Activated CD4-positive, alpha-beta T cell treated with anti-CD3 and anti-CD28 coated beads for 24 hours (primary cell): ENCODE data around the gene ELL.
A peak's percentile ranks its signal among the peaks of the same experiment; 100 is the strongest.
"Not testable (repeated sequence)": the region's sequence is repeated elsewhere in the genome, so short reads cannot be mapped to it uniquely, and the experiment has no call there.

ENCODE experiments used
- DNase-seq, 2 donors: peaks; one replicate each; pipeline ENCODE4 v3.0.0-alpha.2; 2020; ENCODE audit warnings: low read depth in 2 of 2

Gene ELL

DNA sequence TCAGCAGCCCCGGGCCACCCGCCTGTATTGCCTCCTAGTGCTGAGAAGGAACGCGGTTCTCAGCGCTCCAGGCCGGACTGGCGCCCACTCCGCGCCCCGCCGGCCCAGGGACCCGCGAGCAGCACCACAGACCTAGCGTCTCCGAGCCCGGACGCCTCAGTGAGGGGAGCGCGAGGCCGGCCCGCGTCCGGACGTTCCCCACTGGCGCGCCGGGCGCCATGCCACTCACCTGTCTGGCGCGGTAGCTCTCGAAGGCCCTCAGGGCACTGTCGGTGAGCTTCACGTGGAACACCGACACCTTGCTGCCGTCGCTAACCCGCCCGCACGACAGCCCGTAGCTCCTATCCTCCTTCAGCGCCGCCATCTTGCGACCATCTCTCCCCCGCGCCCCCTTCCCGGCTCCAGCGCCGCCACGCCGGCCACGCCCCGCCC, at the start of gene ELL:
Gene ELL, minus strand, starts transcription at position 379 of the 432 bp plus-strand sequence. Its CDS starts 15 bp downstream, at position 364.
- DNase-seq: no peak

DNA sequence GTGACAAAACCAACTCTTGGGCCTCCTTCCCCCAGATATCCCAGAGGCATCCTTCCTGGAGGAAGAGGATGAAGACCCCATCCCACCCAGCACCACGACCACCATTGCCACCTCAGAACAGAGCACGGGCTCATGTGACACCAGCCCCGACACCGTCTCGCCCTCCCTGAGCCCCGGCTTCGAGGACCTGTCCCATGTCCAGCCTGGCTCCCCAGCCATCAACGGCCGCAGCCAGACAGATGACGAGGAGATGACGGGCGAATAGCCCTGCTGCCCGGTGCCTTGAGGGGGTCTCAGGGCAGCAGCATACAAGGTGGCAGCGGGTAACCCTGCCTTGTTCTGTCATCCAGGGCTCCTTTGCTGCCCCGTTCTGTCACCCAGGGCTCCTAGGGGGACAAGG, 46.5 kb upstream of the ELL start:
- DNase-seq: no peak

GRCh38 chr19:18566953-18567352, 45.1 kb upstream of the ELL start:
- no peak for DNase-seq

DNA sequence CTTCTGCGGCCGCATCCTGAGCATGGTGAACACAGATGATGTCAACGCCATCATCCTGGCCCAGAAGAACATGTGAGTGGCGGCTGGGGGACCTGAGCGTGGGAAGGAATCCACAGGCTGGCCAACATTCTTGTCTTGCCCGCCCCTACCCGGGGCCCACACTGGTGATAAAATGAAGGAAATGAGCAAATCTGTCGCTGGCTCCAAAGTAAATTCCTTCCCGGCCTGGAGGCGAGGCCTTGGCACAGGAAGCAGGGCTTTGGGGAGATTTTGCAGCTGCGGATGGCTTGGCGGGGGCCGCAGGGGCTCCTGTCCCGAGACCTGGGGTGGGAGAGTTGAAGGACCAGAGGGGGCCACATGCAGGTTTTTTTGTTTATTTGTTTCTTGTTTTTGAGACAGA, 40.2 kb upstream of the ELL start:
- DNase-seq: no peak

DNA sequence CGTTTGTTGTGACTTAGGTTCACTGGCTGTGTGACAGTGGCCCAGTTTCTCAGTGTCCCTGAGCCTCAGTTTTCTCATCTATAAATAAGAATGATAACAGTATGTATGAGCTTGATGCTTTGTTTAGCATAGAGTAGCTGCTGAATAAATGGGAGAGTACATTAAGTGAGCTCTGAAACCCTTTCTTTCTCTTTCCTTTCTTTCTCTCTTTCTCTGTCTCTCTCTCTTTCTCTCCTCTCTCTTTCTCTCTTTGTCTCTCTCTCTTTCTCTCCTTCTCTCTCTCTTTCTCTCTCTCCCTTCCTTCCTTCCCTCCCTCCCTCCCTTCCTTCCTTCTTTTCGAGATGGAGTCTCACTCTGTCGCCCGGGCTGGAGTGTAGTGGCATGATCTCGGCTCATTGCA, 37.8 kb upstream of the ELL start:
- DNase-seq: no peak

- DNase-seq: no peak
These were observed 36.7 kb upstream of the ELL start for GRCh38 chr19:18558604-18559003.

DNA sequence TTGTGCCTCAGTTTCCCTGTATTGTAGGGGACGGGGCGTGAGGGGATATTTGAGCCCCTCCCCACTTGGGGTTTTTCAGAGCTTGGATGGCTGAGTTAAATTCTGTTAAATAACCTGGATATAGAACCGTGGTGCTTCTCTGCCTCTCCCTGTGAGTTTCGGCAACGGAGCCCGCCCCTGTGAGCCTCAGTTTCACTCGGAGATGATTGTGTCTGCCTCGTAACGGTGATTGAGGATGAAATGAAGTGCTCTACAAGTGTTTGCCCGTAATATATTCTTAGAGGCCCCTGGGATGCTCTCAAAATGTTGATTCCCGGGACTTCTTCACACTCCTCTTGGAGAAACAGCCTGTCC, 36.3 kb upstream of the ELL start:
- DNase-seq: no peak

DNA sequence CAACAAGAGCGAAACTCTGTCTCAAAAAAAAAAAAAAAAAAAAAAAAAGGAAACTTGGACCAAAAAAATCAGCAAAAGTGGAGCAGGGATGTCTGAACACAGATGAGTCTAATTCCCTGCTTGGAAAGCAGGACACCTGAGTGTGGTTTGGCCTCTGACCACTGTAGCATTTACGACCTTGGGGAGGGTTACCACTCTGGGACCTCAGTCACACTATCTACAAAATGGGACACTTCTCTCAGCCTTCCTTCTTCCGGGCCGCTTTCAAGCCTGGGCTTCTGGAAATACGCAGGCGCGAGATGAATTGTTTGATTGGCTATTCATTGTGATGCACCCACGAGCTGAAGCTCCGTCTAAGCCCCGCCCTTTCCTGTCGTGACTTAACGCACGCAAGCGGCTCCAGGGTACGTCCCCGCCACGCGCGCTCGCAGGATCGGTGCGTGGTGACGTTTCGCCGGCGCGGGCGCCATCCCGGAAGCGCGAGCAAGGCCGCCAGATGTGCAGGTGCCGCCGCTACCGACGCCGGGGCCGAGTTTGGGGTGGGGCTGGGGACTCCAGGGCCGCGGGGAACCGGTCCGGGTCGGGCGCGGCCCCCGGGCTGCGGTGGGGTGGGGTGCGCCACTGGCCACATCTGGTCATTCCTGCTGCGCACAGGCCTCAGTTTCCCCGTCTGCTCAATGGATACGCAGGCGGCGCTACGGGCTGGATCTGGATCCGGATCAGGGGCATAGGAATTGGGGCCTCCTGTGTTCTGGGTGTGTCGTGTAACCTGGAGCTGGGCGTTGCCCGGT, 35.7 kb upstream of the ELL start, which contains the start of gene KXD1:
Gene KXD1, plus strand, starts transcription at position 460 of the 791 bp plus-strand sequence. CDS start 4,187 bp downstream, outside the sequence.
- DNase-seq: peak; percentile 95 to 99

DNA sequence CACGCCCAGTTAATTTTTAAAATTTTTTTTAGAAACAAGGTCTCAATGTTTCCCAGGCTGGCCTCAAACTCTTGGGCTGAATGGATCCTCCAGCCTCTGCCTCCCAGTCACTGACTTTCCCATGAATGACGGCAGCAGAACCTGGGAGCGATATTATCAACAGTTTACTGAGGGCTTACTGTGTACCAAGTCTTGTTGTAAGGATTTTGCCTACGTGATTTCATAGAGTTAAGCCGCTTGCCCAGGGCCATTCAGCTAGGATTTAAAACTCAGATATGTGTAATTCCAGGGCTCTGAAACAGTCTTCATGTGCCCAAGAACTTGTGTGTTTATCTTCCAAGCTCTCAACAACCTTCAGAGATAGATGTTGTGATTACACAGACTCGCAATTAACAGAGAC, 29.8 kb upstream of the ELL start:
- no peak for DNase-seq

DNA sequence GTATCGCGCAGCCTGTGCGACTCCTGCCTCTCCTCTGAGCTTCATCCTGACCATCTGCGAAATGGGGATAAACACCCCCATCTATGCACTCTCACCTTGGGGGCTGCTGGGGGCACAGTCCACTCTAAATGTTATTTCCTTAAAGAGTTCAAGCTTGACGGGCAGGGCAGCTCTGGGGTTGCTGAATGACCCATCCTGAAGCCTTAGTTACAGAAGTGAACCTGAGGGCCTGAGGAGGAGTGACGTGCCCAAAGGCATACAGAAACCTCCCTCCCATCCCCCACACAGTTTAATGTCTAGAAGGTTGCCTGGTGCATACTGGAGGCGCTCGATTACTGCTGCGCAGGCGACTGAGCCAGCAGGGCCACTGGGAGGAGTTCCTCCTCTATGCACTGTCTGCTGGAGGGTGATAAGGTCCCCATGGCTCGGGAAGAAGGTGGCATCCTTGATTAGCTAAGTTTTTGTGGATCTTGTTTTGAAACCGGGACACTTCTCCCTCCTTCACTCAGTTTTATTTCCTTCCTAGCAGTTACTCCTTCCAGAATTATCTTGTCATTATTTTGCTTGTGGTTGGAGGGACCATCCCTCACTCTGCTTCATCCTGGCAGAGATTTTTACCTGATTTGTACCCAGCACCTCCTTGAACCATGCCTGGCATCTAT, 22.1 kb upstream of the ELL start:
- peak; percentile 53 to 78 for DNase-seq

DNA sequence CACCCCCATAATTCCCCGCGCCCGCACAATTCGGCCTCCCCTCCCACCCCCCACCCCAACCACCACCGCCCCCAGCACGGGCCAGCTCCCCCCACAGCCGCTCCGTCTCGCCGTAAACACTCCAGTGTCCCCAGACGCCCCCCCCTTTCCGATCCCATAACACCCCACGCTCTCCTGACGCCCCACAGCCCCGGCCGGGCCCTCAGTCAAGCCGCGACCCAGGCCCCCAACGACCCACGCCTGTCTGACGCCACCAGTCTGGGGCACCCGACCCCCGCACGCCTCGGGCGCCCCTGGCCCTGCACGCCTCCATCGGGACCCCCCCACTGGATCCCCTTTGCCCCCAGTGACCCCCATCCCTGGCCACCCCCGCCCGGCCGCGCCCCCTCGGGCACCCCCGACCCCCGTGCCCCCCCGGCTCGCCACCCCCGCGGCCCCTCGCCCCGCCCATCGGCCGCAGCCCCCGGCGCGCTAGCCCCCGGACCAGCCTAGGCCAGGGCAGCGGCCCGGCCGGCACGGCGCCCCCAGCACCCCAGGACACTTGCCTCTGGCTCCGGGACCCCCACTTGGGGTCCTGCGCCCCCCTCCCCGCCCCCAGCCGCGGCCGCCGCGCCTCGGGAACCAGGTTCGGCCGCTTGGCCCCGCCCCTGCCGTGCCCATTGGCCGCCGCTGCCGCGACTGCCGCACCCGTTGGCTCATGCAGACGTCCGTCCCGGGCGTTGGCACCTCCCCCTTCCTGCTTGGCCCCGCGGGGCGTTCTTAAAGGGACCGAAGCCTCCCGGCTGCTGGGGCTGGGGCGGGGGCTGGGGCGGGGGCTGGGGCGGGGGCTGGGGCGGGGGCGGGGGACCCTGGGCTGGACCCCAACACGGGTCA, 21.3 kb upstream of the ELL start, which contains the start of gene FKBP8:
Gene FKBP8, minus strand, starts transcription at position 633 of the 873 bp plus-strand sequence. CDS start 1,603 bp downstream, outside the sequence.
- DNase-seq: peak; percentile 93 to 95

DNA sequence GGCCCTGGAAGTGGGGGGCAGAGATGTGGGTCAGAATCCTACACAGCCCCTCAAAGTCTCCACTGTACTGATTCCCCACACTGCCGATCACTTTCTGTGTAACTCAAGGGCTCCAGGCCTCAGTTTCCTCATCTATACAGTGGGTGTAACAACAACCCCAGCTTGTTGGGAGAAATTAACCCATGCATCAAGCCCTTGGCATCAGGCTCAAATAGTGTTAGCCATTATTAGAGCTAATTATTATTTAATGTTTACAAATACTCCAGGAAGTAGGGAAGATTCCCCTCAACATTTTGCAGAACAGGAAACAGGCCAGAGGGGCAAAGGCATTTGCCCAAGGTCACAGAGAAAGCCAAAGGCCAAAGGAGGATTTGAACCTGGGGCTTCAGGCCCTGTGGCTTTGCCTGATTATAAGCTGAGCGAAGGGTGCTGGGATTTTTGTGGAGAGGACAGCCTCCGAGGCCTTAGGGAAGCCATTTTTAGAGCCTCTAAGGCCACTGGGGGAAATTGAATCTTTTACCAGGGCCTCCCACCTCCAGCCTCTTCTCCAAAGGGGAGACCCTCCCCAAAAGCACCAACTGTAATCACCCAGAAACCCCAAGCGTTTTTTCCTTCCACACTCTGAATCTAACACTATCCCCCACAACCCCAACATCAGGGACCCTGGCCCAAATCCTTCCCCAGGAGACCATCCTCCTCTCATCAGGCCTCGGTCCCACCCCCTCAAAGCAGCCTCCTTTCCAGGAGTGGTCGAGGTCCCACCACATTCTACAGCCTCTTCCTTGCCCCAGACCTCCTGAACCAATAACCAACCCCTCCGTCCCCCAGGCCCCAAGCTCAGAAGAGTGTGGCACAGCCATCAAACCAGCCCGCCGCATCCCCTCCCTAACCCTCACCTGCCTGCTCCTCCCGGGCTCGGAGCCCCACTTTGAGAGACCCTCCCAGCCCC, 20.4 kb upstream of the ELL start:
- no peak for DNase-seq

GRCh38 chr19:18541258-18541991, 19.6 kb upstream of the ELL start:
- no peak for DNase-seq

GRCh38 chr19:18540200-18540599, 18.3 kb upstream of the ELL start:
- not testable (repeated sequence) for DNase-seq

DNA sequence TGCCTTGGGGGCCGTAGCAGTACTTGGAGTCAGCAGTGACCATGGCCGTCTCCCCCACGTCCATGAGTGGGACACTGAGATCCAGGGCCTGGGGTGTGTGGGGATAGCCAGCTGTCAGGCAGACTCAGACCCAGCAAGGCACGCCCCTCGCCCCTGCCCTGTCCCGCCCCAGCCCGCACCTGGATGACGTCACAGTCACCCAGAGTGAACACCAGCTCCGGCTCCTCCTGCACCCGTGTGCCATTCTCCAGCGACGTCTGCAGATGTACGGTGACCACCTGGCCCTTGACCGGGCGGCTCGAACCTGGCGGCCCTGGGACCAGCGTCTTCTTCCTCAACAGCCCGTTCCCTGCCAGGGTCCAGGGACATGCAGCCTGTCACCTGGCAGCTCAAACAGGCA, 17.5 kb upstream of the ELL start:
- DNase-seq: no peak

DNA sequence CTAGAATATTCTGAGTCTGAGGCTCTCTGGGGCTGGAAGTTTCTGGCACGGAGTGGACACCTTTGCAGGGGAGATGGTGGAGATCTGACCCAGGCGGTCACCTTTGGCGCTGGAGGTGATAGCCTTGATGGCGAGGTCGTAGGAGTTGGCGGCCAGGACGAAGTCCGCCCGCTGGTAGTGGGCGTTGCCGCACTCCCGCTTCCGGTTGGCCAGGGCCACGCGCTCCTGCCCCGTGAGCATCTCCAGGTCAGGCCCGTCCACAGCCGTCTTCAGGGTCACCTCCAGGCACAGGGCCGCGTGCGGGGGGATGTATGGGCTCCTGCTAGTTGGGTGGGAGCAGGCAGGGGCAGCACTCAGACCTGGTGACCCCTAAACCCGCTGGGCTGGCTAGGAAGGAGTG, 16.2 kb upstream of the ELL start:
- DNase-seq: no peak

DNA sequence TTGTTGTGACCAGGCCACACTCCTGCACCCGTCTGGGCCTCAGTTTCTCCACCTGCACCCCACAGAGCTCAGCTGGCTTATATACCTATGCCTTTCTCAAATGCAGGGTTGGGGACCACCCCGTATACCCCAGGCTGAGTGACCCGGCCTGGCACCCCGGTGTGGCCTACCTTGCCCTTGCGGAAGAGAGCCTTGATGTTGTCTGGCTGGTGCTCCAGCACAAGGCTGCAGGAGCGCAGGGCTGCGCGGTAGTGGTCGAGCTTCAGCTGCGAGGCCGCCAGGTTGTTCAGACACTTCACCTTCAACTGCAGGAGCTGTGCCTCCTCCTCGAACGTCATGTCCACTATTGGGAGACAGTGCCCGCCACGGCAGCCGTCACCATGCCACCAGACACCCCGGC, 15.6 kb upstream of the ELL start:
- DNase-seq: no peak

- no peak for DNase-seq
These were observed 14.6 kb upstream of the ELL start for GRCh38 chr19:18536475-18536874.

GRCh38 chr19:18533058-18533457, 11.2 kb upstream of the ELL start:
- DNase-seq: no peak

DNA sequence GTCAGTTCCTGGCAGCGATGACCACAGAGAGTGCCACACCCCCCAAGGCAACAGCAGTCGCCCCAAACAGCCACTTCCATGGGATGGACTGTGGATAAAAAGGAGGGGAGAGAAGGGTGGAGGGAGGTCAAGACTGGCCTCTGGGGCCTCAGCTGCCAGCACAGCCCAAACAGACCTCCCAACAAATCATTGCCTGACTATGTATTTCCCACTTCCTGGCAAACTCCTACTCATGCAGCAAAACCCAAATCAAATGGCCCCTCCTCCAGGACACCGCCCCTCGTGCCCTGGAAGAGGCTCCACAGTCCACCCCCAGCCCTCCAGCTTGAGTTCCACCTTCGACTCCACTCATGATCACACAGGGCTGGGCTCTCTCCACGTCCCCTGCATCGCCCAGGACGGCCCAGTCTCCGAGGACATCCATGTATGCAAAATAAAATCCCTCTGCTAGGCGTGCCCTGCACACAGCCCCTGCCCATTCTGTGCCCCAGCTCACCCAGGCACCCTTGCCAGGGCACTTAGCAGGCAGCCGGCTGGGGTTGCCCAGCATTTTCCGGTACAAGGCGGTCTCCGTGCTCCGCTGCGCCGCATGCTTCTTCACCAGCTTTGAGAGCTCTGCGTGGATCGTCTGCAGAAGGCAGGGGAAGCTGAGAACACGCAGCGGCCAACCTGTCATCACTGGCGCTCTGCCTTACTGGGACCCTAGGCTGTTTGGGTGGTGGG, 10.5 kb upstream of the ELL start:
- no peak for DNase-seq
